ENCODE results near the gene VRK2.
"Not testable (repeated sequence)": the region's sequence is repeated elsewhere in the genome, so short reads cannot be mapped to it uniquely, and the experiment has no call there.

The VRK2 gene

DNA sequence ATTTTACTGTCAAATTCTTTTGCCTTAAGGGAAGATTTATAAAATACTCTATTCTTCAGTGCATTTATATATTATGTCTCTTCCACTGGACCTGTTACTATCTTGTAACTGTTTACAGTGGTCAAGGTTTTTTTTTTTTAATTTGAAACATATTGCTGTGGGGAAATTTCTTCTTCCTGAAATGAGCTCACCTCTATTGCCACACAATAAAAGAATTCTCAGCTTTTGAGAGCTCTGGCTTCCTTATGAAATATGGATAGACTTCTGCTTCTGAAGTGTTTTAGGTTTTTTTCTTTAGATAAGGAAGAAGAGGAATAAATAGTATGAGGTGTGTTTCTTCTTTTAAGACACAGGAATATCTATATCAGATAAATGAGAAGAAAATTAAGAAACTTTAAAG lies 7.7 kb downstream of the VRK2 start:
- DNase-seq (ENCODE audit: low read depth), result no peak

GRCh38 chr2:58055033-58055786 lies 8.6 kb downstream of the VRK2 start:
- DNase-seq (ENCODE audit: low read depth), result no peak

DNA sequence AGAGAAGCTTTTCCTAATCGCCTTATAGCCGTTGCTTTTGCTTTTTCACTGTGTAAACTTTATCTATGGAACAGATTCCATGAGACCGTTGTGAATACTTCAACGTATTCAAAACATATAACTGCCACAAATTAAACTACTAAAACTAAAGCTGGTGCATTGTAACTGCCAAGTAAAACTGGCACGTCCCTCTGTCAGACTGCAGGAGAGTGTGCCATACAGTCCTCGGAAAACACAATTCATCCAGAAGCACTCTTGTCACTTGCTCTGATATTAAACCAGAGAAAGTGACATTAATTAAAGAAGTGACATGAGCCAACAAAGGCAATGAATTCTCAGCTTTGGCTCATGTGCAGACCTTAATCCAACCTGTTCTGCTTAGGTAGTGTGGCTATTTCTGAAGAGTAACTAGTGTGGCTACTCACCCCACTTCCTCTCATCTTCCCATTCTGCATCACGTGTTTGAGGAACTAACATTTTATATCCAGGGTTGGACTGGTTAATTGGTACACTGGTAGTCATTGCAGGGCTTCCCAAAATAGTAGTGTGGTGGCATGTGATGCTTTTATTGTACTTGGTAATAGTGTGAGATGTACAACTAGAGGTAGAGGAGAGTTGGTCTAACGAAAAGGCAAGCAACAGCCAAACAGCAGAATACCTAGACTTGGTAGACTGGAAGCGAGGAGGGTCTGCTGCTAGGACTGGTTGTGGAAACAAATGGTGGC lies 9.7 kb downstream of the VRK2 start:
- no peak for DNase-seq (ENCODE audit: low read depth)

DNA sequence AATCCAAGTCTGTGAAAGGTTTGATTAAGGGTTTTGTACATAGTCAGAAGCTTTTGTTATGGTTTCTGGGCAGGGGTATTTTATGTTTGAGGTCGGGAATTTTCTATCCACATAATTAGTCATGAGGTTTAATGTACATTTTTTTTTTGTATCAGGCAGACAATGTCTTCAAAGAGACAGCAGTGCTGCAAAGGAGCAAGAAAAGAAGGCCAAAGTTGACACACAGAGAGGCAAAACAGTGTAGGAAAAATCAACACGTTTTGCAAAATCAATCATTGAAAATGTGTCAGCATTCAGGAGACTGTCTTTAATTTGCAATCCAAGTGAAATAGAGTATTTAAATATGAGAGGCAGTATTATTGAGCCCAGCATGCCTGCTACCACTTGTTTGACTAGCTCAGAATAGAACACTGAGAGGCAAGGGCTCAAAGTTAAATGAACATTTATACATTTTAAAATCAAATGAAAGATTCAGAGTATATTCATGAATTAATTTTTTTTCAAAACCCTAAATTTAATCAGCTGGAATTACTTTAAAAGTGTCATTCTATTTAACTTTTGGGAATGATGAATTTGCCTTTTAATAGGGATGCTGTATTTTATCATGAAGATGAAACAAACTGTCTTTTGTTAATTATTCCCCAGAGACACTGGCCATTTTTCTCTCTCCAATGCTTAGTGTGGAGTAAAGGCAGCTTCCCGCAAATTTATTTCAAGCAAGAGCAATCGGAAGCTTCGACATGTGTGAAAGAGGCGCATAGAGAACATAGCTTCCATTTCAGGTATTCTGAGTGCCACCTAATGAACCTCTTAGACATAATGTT lies 11.3 kb downstream of the VRK2 start:
- no peak for DNase-seq (ENCODE audit: low read depth)

DNA sequence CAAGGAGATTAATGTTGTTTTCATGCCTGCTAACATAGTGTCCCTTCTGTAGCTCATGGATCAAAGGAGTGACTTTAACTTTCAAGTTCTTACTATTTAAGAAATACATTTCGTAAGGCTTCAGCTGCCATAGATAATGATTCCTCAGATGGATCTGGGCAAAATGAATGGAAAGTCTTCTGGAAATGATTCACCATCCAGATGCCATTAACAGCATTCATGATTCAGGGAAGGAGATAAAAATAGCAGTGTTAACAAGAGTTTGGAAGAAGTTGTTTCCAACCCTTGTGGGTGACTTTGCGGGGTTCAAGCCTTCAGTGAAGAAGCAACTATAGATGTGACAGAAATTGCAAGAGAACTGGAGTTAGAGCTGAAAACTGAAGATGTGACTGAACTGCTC lies 17.0 kb downstream of the VRK2 start:
- no peak for DNase-seq (ENCODE audit: low read depth)

GRCh38 chr2:58064086-58064485 lies 17.5 kb downstream of the VRK2 start:
- DNase-seq (ENCODE audit: low read depth), result no peak

GRCh38 chr2:58065248-58065647 lies 18.6 kb downstream of the VRK2 start:
- DNase-seq (ENCODE audit: low read depth), result no peak

DNA sequence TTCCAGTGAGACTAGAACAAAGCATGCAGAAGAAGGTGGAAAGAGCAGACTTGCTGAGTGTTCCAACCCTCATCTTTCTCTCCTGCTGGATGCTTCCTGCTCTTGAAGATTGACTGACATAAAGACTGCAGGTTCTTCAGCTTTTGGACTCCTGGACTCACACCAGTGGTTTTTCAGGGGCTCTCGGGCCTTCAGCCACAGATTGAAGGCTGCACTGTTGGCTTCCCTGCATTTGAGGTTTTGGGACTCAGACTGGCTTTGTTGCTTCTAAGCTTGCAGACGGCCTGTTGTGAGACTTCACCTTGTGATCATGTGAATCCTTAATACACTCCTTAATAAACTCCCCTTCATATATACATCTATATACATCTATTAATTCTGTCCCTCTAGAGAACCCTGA lies 20.4 kb downstream of the VRK2 start:
- DNase-seq (ENCODE audit: low read depth), result no peak

DNA sequence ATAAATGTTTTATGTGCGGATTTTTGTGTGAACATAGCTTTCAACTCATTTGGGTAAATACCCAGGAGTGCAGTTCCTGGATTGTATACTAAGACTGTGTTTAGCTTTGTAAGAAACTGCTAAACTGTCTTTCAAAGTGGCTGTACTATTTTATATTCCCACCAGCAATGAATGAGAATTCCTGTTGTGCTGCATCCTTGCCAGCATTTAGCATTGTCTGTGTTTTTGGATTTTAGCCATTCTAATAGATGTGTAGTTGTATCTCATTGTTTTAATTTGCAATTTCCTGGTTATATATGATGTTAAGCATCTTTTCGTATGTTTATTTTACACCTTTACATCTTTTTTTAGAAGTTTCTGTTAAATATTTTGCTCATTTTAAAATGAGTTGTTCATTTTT lies 24.2 kb downstream of the VRK2 start:
- no peak for DNase-seq (ENCODE audit: low read depth)

DNA sequence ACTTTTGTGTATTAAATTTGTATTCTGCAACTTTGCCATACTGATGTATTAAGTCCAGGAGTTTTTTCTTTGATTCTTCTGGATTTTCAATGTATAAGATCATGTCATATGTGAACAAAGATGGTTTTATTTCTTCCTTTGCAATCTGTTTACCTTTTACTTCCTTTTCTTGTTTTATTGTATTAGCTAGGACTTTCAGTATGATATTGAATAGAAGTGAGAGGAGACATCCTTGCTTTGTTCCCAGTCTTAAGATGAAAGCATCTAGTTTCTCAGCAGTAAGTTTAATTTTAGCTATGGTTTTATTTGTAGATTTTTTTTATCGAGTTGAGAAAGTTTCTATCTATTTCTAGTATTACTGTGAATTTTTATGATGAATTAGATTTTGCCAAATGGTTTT lies 25.5 kb downstream of the VRK2 start:
- no peak for DNase-seq (ENCODE audit: low read depth)

GRCh38 chr2:58073008-58073407 lies 26.4 kb downstream of the VRK2 start:
- DNase-seq (ENCODE audit: low read depth), result no peak

DNA sequence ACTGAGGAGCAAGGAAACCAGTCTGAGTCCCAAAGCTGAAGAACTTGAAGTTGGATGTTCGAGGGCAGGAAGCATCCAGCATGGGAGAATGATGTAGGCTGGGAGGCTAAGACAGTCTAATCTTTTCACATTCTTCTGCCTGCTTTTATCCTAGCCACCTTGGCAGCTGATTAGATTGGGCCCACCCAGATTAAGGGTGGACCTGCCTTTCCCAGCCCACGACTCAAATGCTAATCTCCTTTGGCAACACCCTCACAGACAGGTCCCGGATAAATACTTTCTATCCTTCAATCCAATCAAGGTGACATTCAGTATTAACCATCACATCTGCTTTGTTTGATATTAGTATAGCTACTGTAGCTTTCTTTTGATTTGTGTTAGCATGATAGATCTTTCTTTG lies 27.1 kb downstream of the VRK2 start:
- no peak for DNase-seq (ENCODE audit: low read depth)

DNA sequence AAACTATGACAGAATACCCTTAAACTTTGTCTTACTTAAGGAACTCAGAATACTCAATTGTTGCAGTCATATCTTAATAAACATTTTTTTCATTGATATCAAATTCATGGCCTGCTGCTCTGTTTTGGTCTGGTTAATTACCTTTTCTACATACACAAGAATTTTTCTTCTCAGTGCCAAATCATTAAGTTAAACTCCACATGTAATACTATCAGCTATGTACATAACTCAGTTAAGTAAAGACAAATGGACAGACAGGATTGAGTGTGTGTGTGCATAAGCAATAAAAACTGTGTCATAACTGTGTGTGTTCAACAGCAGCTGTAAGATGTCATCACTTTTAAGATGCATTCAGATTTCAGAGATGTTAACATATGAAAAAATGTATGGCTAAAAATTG lies 34.4 kb downstream of the VRK2 start:
- DNase-seq (ENCODE audit: low read depth), result no peak

DNA sequence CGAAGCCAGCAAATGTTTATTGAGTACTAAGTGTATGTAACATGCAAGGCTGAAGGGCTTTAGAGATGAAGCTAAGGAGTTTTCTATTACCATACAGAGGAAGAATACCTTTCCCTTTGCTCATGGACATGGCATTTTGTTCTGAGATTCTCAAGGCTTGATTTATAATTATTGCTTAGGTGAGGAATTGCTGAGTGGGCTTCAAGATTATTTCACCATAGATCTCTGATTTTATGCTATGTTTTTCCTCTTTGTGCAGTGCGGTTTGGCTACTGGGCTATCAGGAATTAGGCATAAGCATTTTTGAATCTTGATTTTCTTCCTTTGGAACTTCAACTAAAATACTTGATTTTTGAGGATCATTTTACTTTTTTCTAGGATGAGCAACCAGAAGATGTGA lies 42.5 kb downstream of the VRK2 start:
- DNase-seq (ENCODE audit: low read depth), result no peak

GRCh38 chr2:58092772-58093171 lies 46.2 kb downstream of the VRK2 start:
- not testable (repeated sequence) for DNase-seq (ENCODE audit: low read depth)

DNA sequence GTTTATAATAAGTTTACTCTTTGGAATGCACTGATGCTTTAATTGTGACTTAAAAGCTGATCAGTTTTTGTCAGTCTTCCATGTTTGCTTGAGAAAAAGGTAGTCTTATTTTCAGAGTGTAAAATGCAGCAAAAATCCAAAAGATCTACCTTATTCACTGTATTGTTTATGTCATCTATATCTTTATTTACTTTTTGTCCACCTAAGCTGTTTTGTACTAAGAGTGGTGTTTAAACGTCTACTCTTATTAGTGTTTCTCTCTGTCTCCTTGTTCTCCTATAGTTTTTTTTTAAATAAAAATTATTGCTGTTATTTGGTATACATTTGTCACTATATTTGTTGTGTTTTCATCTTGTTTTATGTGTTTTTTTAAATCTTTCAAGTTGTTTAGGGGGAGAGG lies 50.4 kb downstream of the VRK2 start:
- DNase-seq (ENCODE audit: low read depth), result no peak

DNA sequence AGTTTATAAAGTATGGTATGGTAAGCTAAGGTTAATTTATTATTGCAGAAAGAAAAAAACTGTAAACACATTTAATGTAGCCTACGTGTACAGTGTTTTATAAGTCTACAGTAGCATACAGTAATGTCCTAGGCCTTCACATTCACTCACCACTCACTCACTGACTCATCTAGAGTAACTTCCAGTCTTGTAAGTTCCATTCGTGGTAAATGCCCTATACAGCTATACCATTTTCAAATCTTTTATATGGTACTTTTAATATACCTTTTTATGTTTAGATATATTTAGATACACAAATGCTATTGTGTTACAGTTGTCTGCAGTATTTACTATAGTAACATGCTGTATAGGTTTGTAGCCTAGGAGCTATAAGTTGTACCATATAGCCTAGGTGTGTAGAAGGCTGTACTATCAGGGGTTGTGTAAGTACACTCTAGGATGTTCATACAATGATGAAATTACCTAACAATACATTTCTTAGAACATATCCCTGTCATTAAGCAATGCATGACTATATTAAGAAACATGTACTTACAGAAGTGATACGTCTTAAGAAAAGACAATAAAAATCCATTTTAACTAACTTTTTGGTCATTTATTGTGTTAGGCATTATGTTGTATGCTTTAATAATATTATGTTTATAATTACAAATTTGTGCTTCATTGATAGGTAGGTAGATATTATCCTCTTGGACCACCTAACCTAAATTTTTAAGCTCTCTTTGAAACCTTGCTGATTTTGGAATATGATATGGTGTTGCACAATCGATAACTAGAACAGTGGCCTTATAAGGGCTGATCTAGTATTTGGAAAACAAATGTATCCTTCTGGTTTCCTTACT lies 51.9 kb downstream of the VRK2 start:
- DNase-seq (ENCODE audit: low read depth), result no peak

GRCh38 chr2:58099096-58099769 lies 52.6 kb downstream of the VRK2 start:
- DNase-seq (ENCODE audit: low read depth), result no peak

DNA sequence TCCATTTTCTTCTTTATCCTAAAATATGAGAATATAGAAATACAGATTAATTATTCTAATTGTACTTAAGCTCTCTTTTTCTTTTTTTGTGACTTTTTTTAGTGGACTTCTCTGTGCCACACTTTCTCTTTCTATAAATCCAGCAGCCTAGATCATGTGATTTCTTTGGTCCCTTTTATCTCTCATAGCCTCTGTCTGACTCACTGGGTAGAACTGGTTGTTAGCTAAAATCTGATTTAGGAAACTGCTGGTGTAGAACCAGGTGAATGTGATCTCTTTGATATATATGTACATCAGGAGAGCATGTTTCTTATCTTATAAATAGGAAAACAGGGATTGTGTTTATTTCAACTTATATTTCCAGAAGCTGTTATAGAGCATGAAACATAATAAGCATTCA lies 54.9 kb downstream of the VRK2 start:
- no peak for DNase-seq (ENCODE audit: low read depth)

- DNase-seq (ENCODE audit: low read depth), result no peak
These were observed 60.3 kb downstream of the VRK2 start for GRCh38 chr2:58106896-58107295.

Data from stimulated activated CD8-positive, alpha-beta memory T cell treated with anti-CD3 and anti-CD28 coated beads, Interleukin-7, amount 100 ng/mL, for 24 hours (primary cell).